Neutrophil (primary cell): ENCODE data around the gene SMIM10L1.

Experiments
- H3K27ac ChIP-seq: fragments of 200-600 bp; sonication (generic); 2 replicates; pipeline ENCODE4 v1.5.1; 2016; ENCODE audit warnings: mild to moderate bottlenecking, moderate library complexity
- H3K27me3 ChIP-seq: fragments of 200-600 bp; sonication (generic); 2 replicates; pipeline ENCODE4 v1.6.0; 2016; ENCODE audit warnings: mild to moderate bottlenecking
- H3K36me3 ChIP-seq: fragments of 200-600 bp; sonication (generic); 2 replicates; pipeline ENCODE4 v1.5.1; 2017
- H3K4me1 ChIP-seq, 2 experiments: fragments of 200-600 bp in 1 of 2; sonication (generic) in 1 of 2; 1 replicate in 1 of 2; 2 replicates in 1 of 2; pipeline versions ENCODE4 v1.5.1 to v1.6.1; 2013 to 2016; ENCODE audit warnings: low read depth in 1 of 2, low read length in 1 of 2, mild to moderate bottlenecking in 1 of 2, moderate library complexity in 1 of 2; ENCODE audit not compliant: control insufficient read depth in 1 of 2, insufficient read depth in 1 of 2
- H3K4me3 ChIP-seq, 2 experiments: fragments of 200-600 bp in 1 of 2; sonication (generic) in 1 of 2; 1 replicate in 1 of 2; 2 replicates in 1 of 2; pipeline ENCODE4 v1.5.1; 2013 to 2016; ENCODE audit warnings: low read depth in 1 of 2, low read length in 1 of 2, mild to moderate bottlenecking in 1 of 2, moderate library complexity in 1 of 2
- H3K9me3 ChIP-seq: fragments of 200-600 bp; sonication (generic); 2 replicates; pipeline ENCODE4 v1.5.1; 2016
- CTCF ChIP-seq: fragments of 200-600 bp; sonication (generic); IDR thresholded peaks from 2 replicates; pipeline ENCODE4 v1.5.1; 2016; ENCODE audit warnings: antibody characterized with exemption

Gene SMIM10L1

GRCh38 chr12:11209113-11209512 is 38.1 kb downstream of the SMIM10L1 start:
- Histone ChIP-seq H3K27me3 (no peaks in the 10 kb centered on the region), H3K36me3 (no peaks in the 10 kb centered on the region), H3K9me3 (no peaks in the 10 kb centered on the region)

More at GRCh38 chr12:11209113-11209512, 38.1 kb downstream of the SMIM10L1 start:
- Histone ChIP-seq H3K4me1 (no peaks in the 10 kb centered on the region), H3K27ac (no peak overlapping the region), H3K4me3 (no peak overlapping the region)
- no peak for TF ChIP-seq CTCF
